Muscle layer of duodenum (tissue), 2 donors: ENCODE data around the gene SOX6.

Experiments
- H3K27ac ChIP-seq: one replicate; pipeline ENCODE4 v1.7.0; 2013; ENCODE audit warnings: mild to moderate bottlenecking, low read length
- H3K27me3 ChIP-seq: one replicate; pipeline ENCODE4 v1.7.0; 2013; ENCODE audit warnings: low read depth, mild to moderate bottlenecking, control low read depth, low read length
- H3K36me3 ChIP-seq, 2 donors: one replicate each; pipeline ENCODE4 v1.7.0; 2013; ENCODE audit warnings: low read length in 2 of 2, control low read depth in 1 of 2, mild to moderate bottlenecking in 1 of 2; ENCODE audit not compliant: insufficient read depth in 2 of 2, control insufficient read depth in 1 of 2
- H3K4me1 ChIP-seq, 2 donors: one replicate each; pipeline ENCODE4 v1.7.0; 2013; ENCODE audit warnings: low read length in 2 of 2, mild to moderate bottlenecking in 2 of 2, control low read depth in 1 of 2, moderate library complexity in 1 of 2; ENCODE audit not compliant: insufficient read depth in 2 of 2, control insufficient read depth in 1 of 2
- H3K4me3 ChIP-seq, 2 donors: one replicate each; pipeline ENCODE4 v1.7.0; 2013; ENCODE audit warnings: low read length in 2 of 2, low read depth in 1 of 2, mild to moderate bottlenecking in 1 of 2
- H3K9me3 ChIP-seq, 2 donors: one replicate each; pipeline ENCODE4 v1.7.0; 2013; ENCODE audit warnings: low read length in 2 of 2, control low read depth in 1 of 2, mild to moderate bottlenecking in 1 of 2; ENCODE audit not compliant: control insufficient read depth in 1 of 2
- donor health status: healthy.

Gene SOX6

GRCh38 chr11:15920856-15921629 lies 435.3 kb downstream of the SOX6 start:
- no peaks in the 10 kb centered on the region for H3K27me3 ChIP-seq
- H3K4me3 ChIP-seq: no peak overlapping the region
- H3K27ac ChIP-seq: no peak overlapping the region
- no peaks in the 10 kb centered on the region for H3K36me3 ChIP-seq
- H3K4me1 ChIP-seq: no peaks in the 10 kb centered on the region
- H3K9me3 ChIP-seq: no peaks in the 10 kb centered on the region

GRCh38 chr11:15918674-15919073 lies 437.7 kb downstream of the SOX6 start:
- no peaks in the 10 kb centered on the region for H3K36me3 ChIP-seq
- H3K4me1 ChIP-seq: no peaks in the 10 kb centered on the region
- H3K27me3 ChIP-seq: no peaks in the 10 kb centered on the region
- no peaks in the 10 kb centered on the region for H3K9me3 ChIP-seq
- no peak overlapping the region for H3K4me3 ChIP-seq
- H3K27ac ChIP-seq: no peak overlapping the region

- H3K9me3 ChIP-seq: no peaks in the 10 kb centered on the region
- H3K4me1 ChIP-seq: no peaks in the 10 kb centered on the region
- no peak overlapping the region for H3K27ac ChIP-seq
- no peaks in the 10 kb centered on the region for H3K36me3 ChIP-seq
- H3K4me3 ChIP-seq: no peak overlapping the region
- no peaks in the 10 kb centered on the region for H3K27me3 ChIP-seq
Measured at GRCh38 chr11:15918212-15918611, 438.1 kb downstream of the SOX6 start.
